Raji (cell line): ENCODE measurements around the gene SHROOM3.

Source experiments
- POLR2A ChIP-seq: IDR thresholded peaks from 2 replicates; pipeline ENCODE4 v1.6.1; 2011; ENCODE audit warnings: low read depth, low read length, control low read depth; ENCODE audit not compliant: insufficient read depth

SHROOM3 gene

GRCh38 chr4:76579596-76580375, 144.8 kb downstream of the SHROOM3 start:
- no peak for TF ChIP-seq POLR2A

- TF ChIP-seq POLR2A, result no peak
Measured at GRCh38 chr4:76581077-76581962, 146.3 kb downstream of the SHROOM3 start.

GRCh38 chr4:76582074-76582816, 147.2 kb downstream of the SHROOM3 start:
- TF ChIP-seq POLR2A, result no peak

GRCh38 chr4:76582817-76583087, 147.7 kb downstream of the SHROOM3 start:
- no peak for TF ChIP-seq POLR2A

- no peak for TF ChIP-seq POLR2A
Measured at GRCh38 chr4:76584241-76585152, 149.5 kb downstream of the SHROOM3 start.

- TF ChIP-seq POLR2A, result no peak
Measured at GRCh38 chr4:76585272-76585671, 150.2 kb downstream of the SHROOM3 start.

GRCh38 chr4:76585897-76586360, 150.9 kb downstream of the SHROOM3 start:
- no peak for TF ChIP-seq POLR2A

GRCh38 chr4:76588274-76588673, 153.2 kb downstream of the SHROOM3 start:
- no peak for TF ChIP-seq POLR2A

GRCh38 chr4:76589402-76589801, 154.4 kb downstream of the SHROOM3 start:
- TF ChIP-seq POLR2A, result no peak

- TF ChIP-seq POLR2A, result no peak
Measured at GRCh38 chr4:76589872-76590797, 155.1 kb downstream of the SHROOM3 start.

GRCh38 chr4:76590798-76591281, 155.8 kb downstream of the SHROOM3 start:
- no peak for TF ChIP-seq POLR2A

- TF ChIP-seq POLR2A, result no peak
Measured at GRCh38 chr4:76591992-76592391, 157.0 kb downstream of the SHROOM3 start.

- no peak for TF ChIP-seq POLR2A
Measured at GRCh38 chr4:76592460-76592859, 157.4 kb downstream of the SHROOM3 start.
